ENCODE results near the gene RPL18A.

RPL18A gene

DNA sequence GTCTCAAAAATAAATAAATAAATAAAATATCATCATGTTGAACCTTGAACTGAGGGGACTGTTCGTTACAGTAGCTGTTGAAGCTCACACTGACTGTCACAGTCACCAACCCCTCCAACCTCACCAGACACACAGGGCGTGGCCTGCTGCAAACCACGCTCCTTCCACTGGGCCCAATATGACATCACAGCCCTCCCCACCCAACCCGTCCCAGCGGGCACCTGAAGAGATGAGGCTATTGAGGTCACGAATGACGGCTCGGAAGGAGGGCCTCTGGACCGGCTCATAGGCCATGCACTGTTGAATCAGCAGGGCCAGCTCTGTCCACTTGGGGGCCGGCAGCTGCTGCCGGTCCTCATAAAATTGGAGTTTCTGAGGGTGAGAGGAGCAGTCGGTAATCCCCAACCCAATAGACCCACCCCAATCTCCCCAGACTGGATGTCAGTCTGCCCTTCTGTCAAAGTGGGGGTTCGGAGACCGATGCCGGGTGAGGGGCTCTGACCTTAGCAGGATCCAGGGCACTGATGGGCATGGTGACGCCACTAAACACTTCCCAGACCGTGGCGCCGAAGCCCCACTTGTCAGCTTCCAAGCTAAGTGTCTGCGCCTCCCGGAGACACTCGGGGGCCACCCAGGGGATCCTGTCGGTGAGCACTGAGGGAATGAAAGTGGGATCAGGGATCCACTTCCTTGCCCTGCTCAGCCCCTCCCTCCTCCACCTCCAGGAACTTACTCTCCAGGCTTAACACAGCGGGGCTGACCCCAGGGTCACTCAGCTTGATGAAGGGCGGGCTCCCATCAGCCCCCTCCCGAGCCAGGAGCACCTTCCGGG is 25.1 kb upstream of the RPL18A start:
- no peak for TF ChIP-seq CTCF (IDR thresholded peaks at IDR 0.05; ENCODE audit: insufficient read depth, low read depth, low read length, missing control alignments)
- H3K4me3 ChIP-seq (ENCODE audit: low read depth, low read length): no peak overlapping the region
- DNase-seq (ENCODE audit: low read depth): no peak

DNA sequence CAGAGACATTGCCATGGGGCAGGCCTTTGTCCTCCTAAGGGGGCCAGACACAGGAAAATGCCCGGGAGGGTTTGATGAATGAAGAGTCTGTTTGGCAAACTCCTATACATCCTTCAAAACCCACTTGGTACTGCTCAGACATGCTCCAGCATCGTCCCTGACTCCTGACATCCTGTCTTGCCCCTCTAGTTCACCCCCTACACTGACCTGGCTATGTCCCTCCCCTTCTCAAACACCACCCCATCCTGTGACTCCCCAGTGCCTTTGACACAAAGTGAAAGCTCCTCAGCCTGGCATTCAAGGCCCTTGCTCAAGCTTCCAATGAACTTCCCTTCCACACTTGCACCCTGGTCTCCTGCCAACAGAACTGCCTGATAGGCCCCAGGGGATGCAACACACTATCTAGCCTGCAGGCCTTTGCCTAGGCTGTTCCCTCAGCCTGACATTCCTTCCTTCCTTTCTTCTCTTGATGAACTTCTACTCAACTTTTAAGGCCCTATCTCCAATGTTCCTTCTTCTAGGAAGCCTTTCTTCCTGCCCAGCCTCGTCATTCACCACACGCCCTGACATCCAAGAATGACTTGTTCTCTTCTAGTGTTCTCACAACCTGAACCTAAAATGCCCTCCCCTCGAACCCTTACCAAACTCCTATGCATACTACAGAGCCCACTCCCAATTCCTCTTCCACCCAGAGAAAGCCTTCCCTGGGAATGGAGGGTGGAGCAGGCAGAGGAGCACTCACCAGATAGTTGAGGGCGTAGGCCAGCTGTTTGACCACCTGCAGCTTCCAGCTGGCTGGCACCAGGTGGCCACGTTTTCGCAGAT is 24.3 kb upstream of the RPL18A start:
- DNase-seq (ENCODE audit: low read depth): no peak
- TF ChIP-seq CTCF (IDR thresholded peaks at IDR 0.05; ENCODE audit: insufficient read depth, low read depth, low read length, missing control alignments): no peak
- no peak overlapping the region for H3K4me3 ChIP-seq (ENCODE audit: low read depth, low read length)

GRCh38 chr19:17836530-17836929 is 23.2 kb upstream of the RPL18A start:
- TF ChIP-seq CTCF (IDR thresholded peaks at IDR 0.05; ENCODE audit: insufficient read depth, low read depth, low read length, missing control alignments): no peak
- no peak overlapping the region for H3K4me3 ChIP-seq (ENCODE audit: low read depth, low read length)
- DNase-seq (ENCODE audit: low read depth): no peak

GRCh38 chr19:17837972-17838371 is 21.7 kb upstream of the RPL18A start:
- TF ChIP-seq CTCF (IDR thresholded peaks at IDR 0.05; ENCODE audit: insufficient read depth, low read depth, low read length, missing control alignments): no peak
- no peak for DNase-seq (ENCODE audit: low read depth)
- H3K4me3 ChIP-seq (ENCODE audit: low read depth, low read length): no peak overlapping the region

DNA sequence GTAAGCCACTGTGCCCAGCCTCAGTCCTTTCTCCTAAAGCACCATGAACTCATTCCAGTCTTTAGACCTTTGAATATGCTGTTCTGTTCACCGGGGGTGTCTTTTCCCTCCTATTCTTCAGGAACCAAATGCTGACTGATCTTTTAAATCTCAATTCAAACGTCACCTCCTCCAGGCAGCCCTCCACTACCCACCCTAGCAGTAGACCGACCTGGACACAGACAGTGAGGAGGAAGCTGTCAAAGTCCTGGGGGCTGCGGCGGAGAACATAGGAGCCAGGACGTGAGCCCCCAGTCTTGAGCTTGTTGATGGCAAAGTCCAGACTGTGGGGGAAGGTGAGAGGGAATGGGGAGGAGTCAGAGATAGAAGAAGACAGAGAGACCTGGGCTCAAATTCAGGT is 19.7 kb upstream of the RPL18A start:
- no peak for DNase-seq (ENCODE audit: low read depth)
- H3K4me3 ChIP-seq (ENCODE audit: low read depth, low read length): no peak overlapping the region
- TF ChIP-seq CTCF (IDR thresholded peaks at IDR 0.05; ENCODE audit: insufficient read depth, low read depth, low read length, missing control alignments): no peak

GRCh38 chr19:17841371-17841809 is 18.3 kb upstream of the RPL18A start:
- H3K4me3 ChIP-seq (ENCODE audit: low read depth, low read length): no peak overlapping the region
- TF ChIP-seq CTCF (IDR thresholded peaks at IDR 0.05; ENCODE audit: insufficient read depth, low read depth, low read length, missing control alignments): no peak
- DNase-seq (ENCODE audit: low read depth): no peak
